Measurements from ENCODE around the gene FBXW8. TPM values are rescaled to one million over a fixed set of nuclear protein-coding genes. Genes with fewer than 3 reads are reported as not detected.

Gene FBXW8
- total RNA-seq, 1 donor from 2014 or later: 28.2 TPM

DNA sequence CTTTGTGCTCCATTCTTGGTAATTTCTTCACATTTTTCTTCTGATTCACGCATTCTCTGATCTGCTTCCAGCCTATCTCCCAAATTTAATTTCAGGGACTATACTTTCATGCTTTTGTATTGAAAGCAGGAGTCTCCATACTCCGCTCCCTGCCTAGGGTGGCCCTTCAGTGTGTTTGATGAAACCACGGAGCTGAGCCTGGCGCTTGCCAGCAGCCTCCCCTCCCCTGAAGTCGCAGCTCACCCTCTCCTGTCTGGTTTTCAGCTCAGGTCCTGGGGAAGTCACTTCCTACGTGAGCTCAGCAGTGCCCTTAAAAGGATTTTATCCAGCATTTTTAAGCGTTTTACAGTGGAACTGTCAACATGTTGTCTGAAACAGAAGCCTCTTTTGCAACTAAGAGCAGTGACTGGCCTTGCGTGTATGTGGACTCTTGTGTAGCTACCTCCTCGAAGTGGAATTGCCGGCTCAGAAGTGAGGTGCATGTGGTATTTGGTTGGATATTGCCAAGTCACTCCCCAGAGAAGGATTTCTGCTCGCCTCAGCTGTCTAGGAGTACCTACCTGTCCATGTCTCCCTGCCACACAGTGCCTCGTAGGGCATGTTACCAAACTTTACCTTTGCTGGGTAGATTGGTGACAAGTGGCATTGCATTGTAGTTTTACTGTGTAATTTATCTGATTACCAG is 109.9 kb downstream of the FBXW8 start:
- Mint-ChIP-seq H3K9me3 (no peaks in the 10 kb centered on the region), H3K27ac (peak overlapping the region; percentile 52), H3K27me3 (no peaks in the 10 kb centered on the region), H3K36me3 (peaks cover 20% of the 10 kb centered on the region), H3K4me1 (ENCODE audit: unreplicated experiment) (peaks cover 3% of the 10 kb centered on the region), H3K4me3 (no peak overlapping the region)
- TF ChIP-seq, protein P1, sequence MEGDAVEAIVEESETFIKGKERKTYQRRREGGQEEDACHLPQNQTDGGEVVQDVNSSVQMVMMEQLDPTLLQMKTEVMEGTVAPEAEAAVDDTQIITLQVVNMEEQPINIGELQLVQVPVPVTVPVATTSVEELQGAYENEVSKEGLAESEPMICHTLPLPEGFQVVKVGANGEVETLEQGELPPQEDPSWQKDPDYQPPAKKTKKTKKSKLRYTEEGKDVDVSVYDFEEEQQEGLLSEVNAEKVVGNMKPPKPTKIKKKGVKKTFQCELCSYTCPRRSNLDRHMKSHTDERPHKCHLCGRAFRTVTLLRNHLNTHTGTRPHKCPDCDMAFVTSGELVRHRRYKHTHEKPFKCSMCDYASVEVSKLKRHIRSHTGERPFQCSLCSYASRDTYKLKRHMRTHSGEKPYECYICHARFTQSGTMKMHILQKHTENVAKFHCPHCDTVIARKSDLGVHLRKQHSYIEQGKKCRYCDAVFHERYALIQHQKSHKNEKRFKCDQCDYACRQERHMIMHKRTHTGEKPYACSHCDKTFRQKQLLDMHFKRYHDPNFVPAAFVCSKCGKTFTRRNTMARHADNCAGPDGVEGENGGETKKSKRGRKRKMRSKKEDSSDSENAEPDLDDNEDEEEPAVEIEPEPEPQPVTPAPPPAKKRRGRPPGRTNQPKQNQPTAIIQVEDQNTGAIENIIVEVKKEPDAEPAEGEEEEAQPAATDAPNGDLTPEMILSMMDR (conservative IDR thresholded peaks at IDR 0.05): no peak
- no peak for DNase-seq (ENCODE audit: extremely low spot score, unreplicated experiment)

- no peak for DNase-seq (ENCODE audit: extremely low spot score, unreplicated experiment)
- Mint-ChIP-seq H3K36me3 (peaks cover 5% of the 10 kb centered on the region), H3K9me3 (no peaks in the 10 kb centered on the region), H3K27ac (no peak overlapping the region), H3K4me1 (ENCODE audit: unreplicated experiment) (peaks cover 6% of the 10 kb centered on the region), H3K4me3 (no peak overlapping the region), H3K27me3 (no peaks in the 10 kb centered on the region)
- TF ChIP-seq, protein P1 (conservative IDR thresholded peaks at IDR 0.05): no peak
These were observed 111.7 kb downstream of the FBXW8 start for GRCh38 chr12:117022465-117022864.

DNA sequence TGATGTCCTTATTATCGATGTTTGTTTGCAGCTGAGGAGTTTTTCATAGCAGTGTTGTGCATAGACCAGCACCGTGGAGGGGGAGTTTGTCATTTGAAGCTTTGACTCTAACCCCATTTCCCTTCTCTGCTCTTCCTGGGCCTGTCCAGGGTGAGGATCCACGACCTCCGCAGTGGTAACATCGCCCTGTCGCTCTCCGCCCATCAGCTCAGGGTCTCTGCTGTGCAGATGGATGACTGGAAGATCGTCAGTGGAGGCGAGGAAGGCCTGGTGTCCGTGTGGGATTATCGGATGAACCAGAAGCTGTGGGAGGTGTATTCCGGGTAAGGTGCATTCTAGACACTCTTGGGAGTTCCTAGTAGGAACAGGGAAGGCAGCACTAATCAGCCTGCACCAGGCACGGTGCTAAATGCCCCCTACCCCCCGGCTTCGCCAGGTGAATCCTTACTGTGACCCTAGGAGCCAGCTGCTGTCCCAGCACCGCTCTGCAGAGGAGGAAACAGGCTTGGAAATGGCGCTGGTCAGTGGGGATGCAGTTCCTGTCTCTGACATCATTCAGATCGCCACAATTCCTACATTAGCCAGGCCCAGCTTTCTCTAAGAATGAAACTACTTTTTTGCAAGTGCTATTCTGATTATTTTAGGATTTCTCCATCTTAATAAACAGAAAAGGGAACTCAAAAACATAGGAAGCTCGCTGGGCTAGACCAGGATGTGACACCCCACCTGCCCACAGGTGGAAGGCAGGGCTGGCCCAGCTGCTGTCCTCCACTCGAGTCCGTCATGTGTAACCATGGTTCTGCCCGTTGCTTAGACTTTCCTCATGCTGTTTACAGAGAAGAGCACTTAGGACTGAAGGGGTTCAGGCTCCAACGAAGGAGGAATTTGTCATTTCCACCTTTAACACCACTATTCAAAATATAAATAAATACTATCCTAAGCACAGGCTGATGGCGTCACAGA is 113.5 kb downstream of the FBXW8 start:
- no peak for DNase-seq (ENCODE audit: extremely low spot score, unreplicated experiment)
- Mint-ChIP-seq H3K27ac (peak overlapping the region; percentile 22), H3K4me1 (ENCODE audit: unreplicated experiment) (peaks cover 6% of the 10 kb centered on the region), H3K9me3 (no peaks in the 10 kb centered on the region), H3K4me3 (no peak overlapping the region), H3K27me3 (no peaks in the 10 kb centered on the region), H3K36me3 (peaks cover 12% of the 10 kb centered on the region)
- TF ChIP-seq, protein P1 (conservative IDR thresholded peaks at IDR 0.05): no peak

- no peak for DNase-seq (ENCODE audit: extremely low spot score, unreplicated experiment)
- TF ChIP-seq, protein P1 (conservative IDR thresholded peaks at IDR 0.05): no peak
- Mint-ChIP-seq H3K27me3 (no peaks in the 10 kb centered on the region), H3K9me3 (no peaks in the 10 kb centered on the region), H3K4me3 (no peak overlapping the region), H3K27ac (no peak overlapping the region), H3K36me3 (peaks cover 12% of the 10 kb centered on the region), H3K4me1 (ENCODE audit: unreplicated experiment) (peaks cover 6% of the 10 kb centered on the region)
These were observed 114.3 kb downstream of the FBXW8 start for GRCh38 chr12:117024961-117025480.

- H3K27ac Mint-ChIP-seq: peak overlapping the region; percentile 40
- no peaks in the 10 kb centered on the region for H3K9me3 Mint-ChIP-seq
- H3K36me3 Mint-ChIP-seq: peaks cover 8% of the 10 kb centered on the region
- TF ChIP-seq, protein P1 (conservative IDR thresholded peaks at IDR 0.05): peak; percentile 95
- no peaks in the 10 kb centered on the region for H3K27me3 Mint-ChIP-seq
- H3K4me1 Mint-ChIP-seq (ENCODE audit: unreplicated experiment): peaks cover 6% of the 10 kb centered on the region
- no peak overlapping the region for H3K4me3 Mint-ChIP-seq
- DNase-seq (ENCODE audit: extremely low spot score, unreplicated experiment): no peak
These were observed 114.9 kb downstream of the FBXW8 start for GRCh38 chr12:117025481-117026151.
